ENCODE results near the gene P2RY8.
A peak's percentile ranks its signal among the peaks of the same experiment; 100 is the strongest.

DNA sequence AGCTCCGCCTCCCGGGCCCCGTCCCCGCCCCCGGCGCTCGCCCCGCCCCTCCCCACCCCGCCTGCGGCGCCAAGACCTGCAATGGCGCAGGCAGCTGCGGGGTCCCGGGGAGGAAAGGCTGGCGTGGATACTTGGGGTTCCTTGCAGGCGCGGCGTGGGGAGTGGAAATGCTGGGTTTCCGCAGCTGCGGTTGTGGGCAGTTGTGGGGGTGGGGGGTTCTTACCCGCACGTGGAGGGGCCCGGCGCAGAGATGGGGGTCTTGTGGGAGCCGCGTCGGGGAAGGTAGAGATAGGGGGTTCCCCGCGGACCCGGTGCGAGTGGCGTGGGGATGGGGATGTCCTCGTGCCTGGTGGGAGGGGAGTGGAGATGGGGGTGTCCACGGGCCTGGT lies 83.6 kb downstream of the P2RY8 start:
- TF ChIP-seq, protein P1, sequence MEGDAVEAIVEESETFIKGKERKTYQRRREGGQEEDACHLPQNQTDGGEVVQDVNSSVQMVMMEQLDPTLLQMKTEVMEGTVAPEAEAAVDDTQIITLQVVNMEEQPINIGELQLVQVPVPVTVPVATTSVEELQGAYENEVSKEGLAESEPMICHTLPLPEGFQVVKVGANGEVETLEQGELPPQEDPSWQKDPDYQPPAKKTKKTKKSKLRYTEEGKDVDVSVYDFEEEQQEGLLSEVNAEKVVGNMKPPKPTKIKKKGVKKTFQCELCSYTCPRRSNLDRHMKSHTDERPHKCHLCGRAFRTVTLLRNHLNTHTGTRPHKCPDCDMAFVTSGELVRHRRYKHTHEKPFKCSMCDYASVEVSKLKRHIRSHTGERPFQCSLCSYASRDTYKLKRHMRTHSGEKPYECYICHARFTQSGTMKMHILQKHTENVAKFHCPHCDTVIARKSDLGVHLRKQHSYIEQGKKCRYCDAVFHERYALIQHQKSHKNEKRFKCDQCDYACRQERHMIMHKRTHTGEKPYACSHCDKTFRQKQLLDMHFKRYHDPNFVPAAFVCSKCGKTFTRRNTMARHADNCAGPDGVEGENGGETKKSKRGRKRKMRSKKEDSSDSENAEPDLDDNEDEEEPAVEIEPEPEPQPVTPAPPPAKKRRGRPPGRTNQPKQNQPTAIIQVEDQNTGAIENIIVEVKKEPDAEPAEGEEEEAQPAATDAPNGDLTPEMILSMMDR (IDR thresholded peaks at IDR 0.05) = no peak
- TF ChIP-seq POLR2A (IDR thresholded peaks at IDR 0.05) = peak; percentile 47
